BLaER1 treated with 17β-estradiol and CSF1 and Interleukin-3, amounts not matched to agents 10 nM and 100 nM (cell line): Measurements from ENCODE around the gene BACE1.
"Not testable (repeated sequence)": the region's sequence is repeated elsewhere in the genome, so short reads cannot be mapped to it uniquely, and the experiment has no call there.

Source experiments
- H3K27ac ChIP-seq, 11 experiments: shearing (Covaris generic); formaldehyde crosslinking; 2 replicates each; pipeline ENCODE4 v1.8.1; 2022
- H3K27me3 ChIP-seq, 11 experiments: shearing (Covaris generic); formaldehyde crosslinking; 2 replicates each; pipeline ENCODE4 v1.8.1; 2022
- H3K36me3 ChIP-seq, 11 experiments: shearing (Covaris generic); formaldehyde crosslinking; 2 replicates each; pipeline ENCODE4 v1.8.1; 2022
- H3K4me1 ChIP-seq, 10 experiments: shearing (Covaris generic); formaldehyde crosslinking; 2 replicates each; pipeline ENCODE4 v1.8.1; 2022
- H3K4me2 ChIP-seq, 11 experiments: shearing (Covaris generic); formaldehyde crosslinking; 2 replicates each; pipeline ENCODE4 v1.8.1; 2022
- H3K4me3 ChIP-seq, 10 experiments: shearing (Covaris generic); formaldehyde crosslinking; 2 replicates each; pipeline ENCODE4 v1.8.1; 2022
- H3K9ac ChIP-seq, 11 experiments: shearing (Covaris generic); formaldehyde crosslinking; 2 replicates each; pipeline ENCODE4 v1.8.1; 2022
- H3K9me3 ChIP-seq, 11 experiments: shearing (Covaris generic); formaldehyde crosslinking; replicated peaks in 1 of 11; 2 replicates each; pipeline ENCODE4 v1.8.1; 2022
- H4K20me1 ChIP-seq, 11 experiments: shearing (Covaris generic); formaldehyde crosslinking; 2 replicates each; pipeline ENCODE4 v1.8.1; 2022
- Cebpa-rat ChIP-seq, 11 experiments: shearing (Covaris generic); IDR thresholded peaks; 2 replicates each; pipeline ENCODE4 v1.8.1; 2022

Gene BACE1

DNA sequence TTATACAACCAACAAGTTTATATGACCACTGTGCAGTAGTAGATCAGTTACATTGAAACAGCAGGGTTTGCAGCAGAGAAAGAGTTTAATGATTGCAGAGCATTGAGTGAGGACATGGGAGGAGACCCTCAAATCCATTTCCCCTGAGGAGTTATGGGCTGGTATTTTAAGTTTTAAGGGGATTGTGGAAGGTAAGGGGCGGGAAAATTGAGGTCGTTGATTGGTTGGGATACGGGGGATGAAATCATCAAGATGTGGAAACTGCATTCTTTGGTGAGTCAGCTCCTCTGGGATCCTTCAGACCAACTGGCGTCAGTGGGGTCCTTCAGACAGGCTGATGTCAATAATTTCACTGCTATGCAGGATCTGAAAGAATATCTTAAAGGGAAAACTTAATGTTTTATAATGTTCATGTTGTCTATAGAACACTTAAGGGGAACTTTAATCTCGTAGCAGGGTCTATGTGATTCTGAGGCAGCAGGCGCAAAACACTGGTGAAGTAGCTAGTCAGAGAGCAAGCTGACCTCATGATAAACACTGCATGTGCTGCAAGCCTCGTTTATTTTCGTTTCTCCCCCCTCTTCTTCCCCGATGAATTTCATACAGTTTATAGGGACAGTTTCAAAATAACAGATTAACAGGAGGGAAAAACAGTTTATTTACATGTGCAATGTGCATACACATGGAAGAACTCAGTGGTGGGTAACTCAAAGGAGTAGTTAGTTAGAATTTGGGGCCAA, 42.3 kb downstream of the BACE1 start:
- no peaks in the 10 kb centered on the region for H3K27me3 ChIP-seq
- H3K36me3 ChIP-seq = peaks cover 31 to 74% (median 54%) of the 10 kb centered on the region in 11 experiments
- H3K4me2 ChIP-seq = no peak overlapping the region
- H3K9me3 ChIP-seq = peaks cover 0 to 15% (median 5%) of the 10 kb centered on the region in 11 experiments; a peak in 8 of 22 replicates
- H3K4me1 ChIP-seq = no peaks in the 10 kb centered on the region
- no peak overlapping the region for H3K4me3 ChIP-seq
- TF ChIP-seq Cebpa-rat (IDR thresholded peaks at IDR 0.05) = no peak
- no peak overlapping the region for H3K9ac ChIP-seq
- H4K20me1 ChIP-seq = no peaks in the 10 kb centered on the region
- no peak overlapping the region for H3K27ac ChIP-seq

DNA sequence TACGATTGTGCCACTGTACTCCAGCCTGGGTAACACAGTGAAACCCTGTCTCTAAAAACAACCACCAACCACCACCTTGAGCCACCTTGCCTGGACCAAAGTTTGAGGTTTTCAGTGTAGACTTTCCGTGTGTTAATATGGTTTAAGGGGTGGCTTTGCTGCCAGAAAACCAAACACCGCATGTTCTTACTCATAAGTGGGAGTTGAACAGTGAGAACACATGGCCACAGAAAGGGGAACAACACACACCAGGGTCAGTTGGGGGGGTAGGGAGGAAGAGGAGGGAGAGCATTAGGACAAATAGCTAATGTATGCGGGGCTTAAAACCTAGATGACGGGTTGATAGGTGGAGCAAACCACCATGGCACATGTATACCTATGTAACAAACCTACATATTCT, 43.9 kb downstream of the BACE1 start:
- peaks cover 0 to 15% (median 5%) of the 10 kb centered on the region in 11 experiments; a peak in 8 of 22 replicates for H3K9me3 ChIP-seq
- not testable (repeated sequence) for H3K27me3 ChIP-seq, H3K9ac ChIP-seq, H3K4me2 ChIP-seq, H3K4me3 ChIP-seq, H3K4me1 ChIP-seq, H3K27ac ChIP-seq, H4K20me1 ChIP-seq
- peaks cover 33 to 88% (median 57%) of the 10 kb centered on the region in 11 experiments for H3K36me3 ChIP-seq

DNA sequence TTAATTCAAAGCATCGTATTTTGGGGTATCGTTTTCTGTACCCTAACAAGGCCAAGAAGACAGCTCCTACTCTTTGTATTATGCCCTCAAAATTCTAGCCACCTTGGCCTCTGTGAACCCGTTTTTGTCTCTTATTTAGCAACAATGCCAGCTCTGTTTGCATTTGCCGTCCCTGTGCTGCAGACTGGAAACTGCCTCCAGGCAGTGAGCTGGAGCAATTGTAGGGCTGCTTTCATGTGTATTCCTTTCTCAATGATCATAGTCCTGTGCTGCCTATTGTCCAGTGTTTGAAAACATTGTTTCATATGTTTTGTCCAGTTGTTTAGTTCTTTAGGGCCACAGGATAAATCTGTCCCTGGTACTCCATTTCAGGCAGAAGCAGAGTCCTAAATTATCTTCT, 44.8 kb downstream of the BACE1 start:
- Histone ChIP-seq H3K4me1 (no peaks in the 10 kb centered on the region), H3K9ac (no peak overlapping the region), H3K27ac (no peak overlapping the region), H3K9me3 (peaks cover 0 to 15% (median 5%) of the 10 kb centered on the region in 11 experiments; a peak in 8 of 22 replicates), H3K4me3 (no peak overlapping the region), H4K20me1 (no peaks in the 10 kb centered on the region), H3K36me3 (peaks cover 39 to 90% (median 65%) of the 10 kb centered on the region in 11 experiments), H3K27me3 (no peaks in the 10 kb centered on the region), H3K4me2 (no peak overlapping the region)
- no peak for TF ChIP-seq Cebpa-rat (IDR thresholded peaks at IDR 0.05)

DNA sequence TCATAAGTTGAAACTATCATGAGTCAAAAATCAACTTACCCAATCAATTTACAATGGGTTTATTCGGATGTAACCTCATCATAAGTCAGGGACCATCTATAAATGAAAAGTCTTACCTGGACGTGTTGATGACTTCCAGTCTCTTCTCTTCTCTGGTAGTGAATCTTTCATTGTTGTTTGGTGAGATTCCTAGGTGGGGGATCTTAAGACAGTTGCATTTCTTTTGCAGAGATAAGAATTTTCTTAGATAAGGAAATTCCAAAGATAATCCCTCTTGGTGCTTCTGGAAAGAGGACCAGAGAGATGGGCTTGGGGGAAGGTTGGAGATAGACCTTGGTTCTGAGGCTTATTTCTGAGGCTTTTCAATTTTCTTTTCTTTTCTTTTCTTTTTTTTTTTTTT, 46.2 kb downstream of the BACE1 start:
- peaks cover 0 to 15% (median 5%) of the 10 kb centered on the region in 11 experiments; a peak in 9 of 22 replicates for H3K9me3 ChIP-seq
- H3K36me3 ChIP-seq = peaks cover 43 to 94% (median 63%) of the 10 kb centered on the region in 11 experiments
- no peaks in the 10 kb centered on the region for H4K20me1 ChIP-seq
- no peaks in the 10 kb centered on the region for H3K4me1 ChIP-seq
- TF ChIP-seq Cebpa-rat (IDR thresholded peaks at IDR 0.05) = no peak
- H3K4me2 ChIP-seq = no peak overlapping the region
- H3K9ac ChIP-seq = no peak overlapping the region
- H3K4me3 ChIP-seq = no peak overlapping the region
- H3K27me3 ChIP-seq = no peaks in the 10 kb centered on the region
- H3K27ac ChIP-seq = no peak overlapping the region

DNA sequence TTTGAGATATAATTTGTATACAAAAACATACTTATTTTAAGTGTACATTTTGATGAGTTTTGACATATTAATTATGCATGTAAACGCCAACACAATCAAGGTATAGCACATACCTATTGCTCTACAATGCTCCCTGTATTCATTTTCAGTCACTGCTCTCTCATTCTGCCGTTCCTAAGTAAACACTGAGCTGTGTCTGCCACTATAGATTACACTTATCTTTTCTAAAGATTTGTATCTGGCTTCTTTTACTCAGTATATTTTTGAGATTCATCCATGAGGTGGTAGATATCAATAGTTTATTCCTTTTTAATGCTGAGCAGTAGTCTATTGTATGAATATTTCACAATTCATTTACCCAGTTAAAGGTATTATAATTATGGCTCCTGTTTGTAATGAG, 50.3 kb downstream of the BACE1 start:
- Histone ChIP-seq H3K4me1 (no peaks in the 10 kb centered on the region), H3K9me3 (peaks cover 0 to 5% (median 0%) of the 10 kb centered on the region in 11 experiments; a peak in 2 of 22 replicates), H3K27ac (no peak overlapping the region), H3K9ac (no peak overlapping the region), H3K4me3 (no peak overlapping the region), H3K4me2 (no peak overlapping the region), H3K36me3 (peaks cover 51 to 97% (median 72%) of the 10 kb centered on the region in 11 experiments; a peak in 21 of 22 replicates), H3K27me3 (no peaks in the 10 kb centered on the region), H4K20me1 (no peaks in the 10 kb centered on the region)
- TF ChIP-seq Cebpa-rat (IDR thresholded peaks at IDR 0.05) = no peak

DNA sequence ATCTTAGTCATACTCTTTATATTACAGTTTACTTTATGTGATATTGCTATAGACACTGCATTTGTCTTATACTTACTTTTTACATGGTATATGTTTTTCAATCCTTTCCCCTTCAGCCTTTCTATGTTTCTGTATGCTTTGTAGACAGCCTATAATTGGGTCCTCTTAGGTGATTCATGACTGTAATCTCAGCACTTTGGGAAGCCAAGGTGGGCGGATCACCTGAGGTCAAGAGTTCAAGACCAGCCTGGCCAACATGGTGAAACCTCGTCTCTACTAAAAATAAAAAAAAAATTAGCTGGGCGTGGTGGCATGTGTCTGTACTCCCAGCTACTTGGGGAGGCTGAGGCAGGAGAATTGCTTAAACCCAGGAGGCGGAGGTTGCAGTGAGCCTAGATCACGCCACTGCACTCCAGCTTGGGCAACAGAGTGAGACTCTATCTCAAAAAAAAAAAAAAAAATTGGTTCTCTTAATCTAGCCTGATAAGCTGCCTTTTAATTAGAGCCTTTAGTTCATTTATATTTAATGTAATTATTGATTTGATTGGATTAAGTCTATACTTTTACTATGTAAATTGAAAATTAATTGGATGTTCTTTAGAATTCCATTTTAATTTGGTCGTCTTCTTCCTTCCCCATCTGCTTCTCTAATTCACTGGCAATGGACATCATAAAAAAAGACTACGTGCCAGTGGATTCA, 51.3 kb downstream of the BACE1 start:
- H3K4me1 ChIP-seq, H3K9me3 ChIP-seq, H3K27ac ChIP-seq, H3K4me3 ChIP-seq, H3K27me3 ChIP-seq, H4K20me1 ChIP-seq, H3K4me2 ChIP-seq, H3K9ac ChIP-seq: not testable (repeated sequence)
- H3K36me3 ChIP-seq = peaks cover 46 to 94% (median 72%) of the 10 kb centered on the region in 11 experiments; a peak in 21 of 22 replicates

DNA sequence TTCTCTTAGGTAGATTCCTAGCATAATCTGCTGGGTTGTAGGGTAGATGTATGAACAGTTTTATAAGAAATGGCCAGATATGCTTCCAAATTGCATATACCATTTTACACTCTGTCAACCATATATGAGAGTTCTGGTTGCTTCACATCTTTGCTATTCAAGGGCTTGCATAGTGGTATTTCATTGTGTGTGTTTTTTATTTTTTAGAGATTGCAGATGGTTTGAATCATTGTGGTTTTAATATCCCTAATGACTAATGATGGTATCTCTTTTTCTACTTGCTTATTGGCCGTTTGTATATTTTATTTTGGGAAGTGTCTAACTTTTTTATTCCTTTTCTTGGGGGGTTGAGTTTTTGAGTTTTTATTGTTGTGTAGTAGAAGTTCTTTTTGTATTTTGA, 56.6 kb downstream of the BACE1 start:
- H3K4me3 ChIP-seq = no peak overlapping the region
- H3K27me3 ChIP-seq = no peaks in the 10 kb centered on the region
- no peak for TF ChIP-seq Cebpa-rat (IDR thresholded peaks at IDR 0.05)
- peaks cover 17 to 46% (median 35%) of the 10 kb centered on the region in 11 experiments; a peak in 21 of 22 replicates for H3K36me3 ChIP-seq
- no peak overlapping the region for H3K9ac ChIP-seq
- H3K9me3 ChIP-seq = peaks cover 0 to under 1% (median 0%) of the 10 kb centered on the region in 11 experiments; a peak in 1 of 22 replicates
- H3K4me2 ChIP-seq = no peak overlapping the region
- H4K20me1 ChIP-seq = no peaks in the 10 kb centered on the region
- no peak overlapping the region for H3K27ac ChIP-seq
- 0 out of 20 replicates have a peak, but pooled peaks cover 0 to 3% (median 0%) of the 10 kb centered on the region in 10 experiments for H3K4me1 ChIP-seq

DNA sequence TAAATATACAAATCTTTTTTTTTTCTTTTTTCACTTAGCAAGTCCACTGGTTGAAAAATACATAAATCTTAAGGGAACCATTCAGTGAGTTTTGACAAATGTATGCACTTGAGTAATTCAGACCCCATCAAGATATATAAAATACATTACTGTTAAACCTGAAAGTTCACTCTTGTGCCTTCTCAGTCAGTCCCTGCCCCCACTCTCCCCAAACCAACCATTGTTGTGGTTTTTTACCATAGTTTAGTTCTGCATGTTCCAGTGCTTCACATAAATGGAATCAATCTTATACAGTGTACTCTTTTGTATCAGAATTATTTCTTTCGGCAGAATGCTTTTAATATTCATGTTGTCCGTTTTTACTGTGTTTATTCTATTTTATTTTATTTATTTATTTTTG, 57.5 kb downstream of the BACE1 start:
- TF ChIP-seq Cebpa-rat (IDR thresholded peaks at IDR 0.05) = no peak
- Histone ChIP-seq H3K27me3 (no peaks in the 10 kb centered on the region), H3K9me3 (no peaks in the 10 kb centered on the region), H3K4me3 (no peak overlapping the region), H4K20me1 (no peaks in the 10 kb centered on the region), H3K4me1 (0 out of 20 replicates have a peak, but pooled peaks cover 0 to 3% (median 0%) of the 10 kb centered on the region in 10 experiments), H3K9ac (no peak overlapping the region), H3K36me3 (peaks cover 17 to 46% (median 34%) of the 10 kb centered on the region in 11 experiments; a peak in 21 of 22 replicates), H3K4me2 (no peak overlapping the region), H3K27ac (no peak overlapping the region)

DNA sequence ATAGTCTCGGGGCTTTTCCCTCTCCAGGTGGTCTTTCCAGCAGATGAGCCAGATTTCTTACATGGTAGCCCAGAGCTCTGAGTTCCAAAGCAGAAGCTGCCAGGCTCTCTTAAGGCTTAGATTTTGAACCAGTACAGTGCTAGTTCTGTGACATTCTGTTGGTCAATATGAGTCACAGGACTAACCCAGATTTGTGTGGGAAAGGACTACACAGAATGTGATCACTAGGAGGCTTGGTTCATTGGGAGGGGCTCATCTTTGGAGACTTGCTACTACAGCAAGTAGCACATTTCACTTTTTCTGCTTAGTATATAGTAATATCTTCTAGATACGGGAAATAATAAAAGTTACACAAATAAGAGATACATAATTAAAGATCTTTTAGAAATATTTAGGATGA, 59.5 kb downstream of the BACE1 start:
- H3K4me2 ChIP-seq = no peak overlapping the region
- H3K27me3 ChIP-seq = no peaks in the 10 kb centered on the region
- no peak overlapping the region for H3K9ac ChIP-seq
- no peak for TF ChIP-seq Cebpa-rat (IDR thresholded peaks at IDR 0.05)
- H3K4me3 ChIP-seq = no peak overlapping the region
- H3K27ac ChIP-seq = no peak overlapping the region
- no peaks in the 10 kb centered on the region for H3K9me3 ChIP-seq
- no peaks in the 10 kb centered on the region for H4K20me1 ChIP-seq
- H3K36me3 ChIP-seq = peaks cover 4 to 45% (median 19%) of the 10 kb centered on the region in 11 experiments; a peak in 17 of 22 replicates
- H3K4me1 ChIP-seq = 0 out of 20 replicates have a peak, but pooled peaks cover 0 to 3% (median 0%) of the 10 kb centered on the region in 10 experiments
